ENCODE data around the gene CDH4. TPM values are rescaled to one million over a fixed set of nuclear protein-coding genes. Genes with fewer than 3 reads are reported as not detected.
A peak's percentile ranks its signal among the peaks of the same experiment; 100 is the strongest.

Gene CDH4
- total RNA-seq, 1 donor from 2014 or later = 2.9 TPM

DNA sequence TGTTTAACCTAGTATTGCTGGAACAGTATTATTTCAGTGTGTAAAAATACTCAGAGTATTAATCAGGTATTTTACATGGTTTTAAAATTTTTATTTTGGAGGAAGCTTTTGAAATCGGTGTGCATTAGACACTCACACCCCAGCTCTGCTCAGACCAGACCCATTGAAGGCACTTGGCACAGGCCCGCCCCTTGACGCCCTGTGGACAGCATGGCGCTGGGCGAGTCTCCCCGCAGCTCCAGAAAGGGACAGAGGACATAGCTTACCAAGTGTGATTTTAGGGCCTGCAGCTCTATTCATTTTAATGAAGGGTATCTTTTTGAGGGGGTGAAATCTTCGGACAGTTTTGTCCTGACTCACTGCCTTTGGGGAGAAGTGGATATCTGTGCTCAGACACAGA lies 164.5 kb downstream of the CDH4 start:
- no peak for DNase-seq (ENCODE audit: low spot score)
- H3K4me3 Mint-ChIP-seq = no peak overlapping the region
- H3K9me3 Mint-ChIP-seq = peaks cover 6% of the 10 kb centered on the region
- H3K36me3 Mint-ChIP-seq = no peaks in the 10 kb centered on the region
- Histone ChIP-seq H2AFZ (replicated peaks) (no peak overlapping the region), H3K79me2 (ENCODE audit: low read depth) (no peaks in the 10 kb centered on the region), H3K27ac (no peak overlapping the region), H4K20me1 (ENCODE audit: low read depth) (no peaks in the 10 kb centered on the region), H3K27me3 (no peaks in the 10 kb centered on the region), H3K4me3 (no peak overlapping the region), H3K36me3 (no peaks in the 10 kb centered on the region), H3K4me2 (no peak overlapping the region), H3K9me3 (ENCODE audit: low read depth) (no peaks in the 10 kb centered on the region), H3F3A (ENCODE audit: low read depth) (no peaks in the 10 kb centered on the region), H3K9ac (no peak overlapping the region), H3K4me1 (peaks cover 15% of the 10 kb centered on the region)
- peaks cover 35% of the 10 kb centered on the region for H3K4me1 Mint-ChIP-seq
- H3K27me3 Mint-ChIP-seq (ENCODE audit: insufficient read depth, low read depth) = no peaks in the 10 kb centered on the region
- no peak for TF ChIP-seq EZH2 (IDR thresholded peaks at IDR 0.05)
- no peak for TF ChIP-seq EZH2phosphoT487 (IDR thresholded peaks at IDR 0.05)
- TF ChIP-seq, protein P1, sequence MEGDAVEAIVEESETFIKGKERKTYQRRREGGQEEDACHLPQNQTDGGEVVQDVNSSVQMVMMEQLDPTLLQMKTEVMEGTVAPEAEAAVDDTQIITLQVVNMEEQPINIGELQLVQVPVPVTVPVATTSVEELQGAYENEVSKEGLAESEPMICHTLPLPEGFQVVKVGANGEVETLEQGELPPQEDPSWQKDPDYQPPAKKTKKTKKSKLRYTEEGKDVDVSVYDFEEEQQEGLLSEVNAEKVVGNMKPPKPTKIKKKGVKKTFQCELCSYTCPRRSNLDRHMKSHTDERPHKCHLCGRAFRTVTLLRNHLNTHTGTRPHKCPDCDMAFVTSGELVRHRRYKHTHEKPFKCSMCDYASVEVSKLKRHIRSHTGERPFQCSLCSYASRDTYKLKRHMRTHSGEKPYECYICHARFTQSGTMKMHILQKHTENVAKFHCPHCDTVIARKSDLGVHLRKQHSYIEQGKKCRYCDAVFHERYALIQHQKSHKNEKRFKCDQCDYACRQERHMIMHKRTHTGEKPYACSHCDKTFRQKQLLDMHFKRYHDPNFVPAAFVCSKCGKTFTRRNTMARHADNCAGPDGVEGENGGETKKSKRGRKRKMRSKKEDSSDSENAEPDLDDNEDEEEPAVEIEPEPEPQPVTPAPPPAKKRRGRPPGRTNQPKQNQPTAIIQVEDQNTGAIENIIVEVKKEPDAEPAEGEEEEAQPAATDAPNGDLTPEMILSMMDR (IDR thresholded peaks at IDR 0.05) = no peak
- no peak overlapping the region for H3K27ac Mint-ChIP-seq

DNA sequence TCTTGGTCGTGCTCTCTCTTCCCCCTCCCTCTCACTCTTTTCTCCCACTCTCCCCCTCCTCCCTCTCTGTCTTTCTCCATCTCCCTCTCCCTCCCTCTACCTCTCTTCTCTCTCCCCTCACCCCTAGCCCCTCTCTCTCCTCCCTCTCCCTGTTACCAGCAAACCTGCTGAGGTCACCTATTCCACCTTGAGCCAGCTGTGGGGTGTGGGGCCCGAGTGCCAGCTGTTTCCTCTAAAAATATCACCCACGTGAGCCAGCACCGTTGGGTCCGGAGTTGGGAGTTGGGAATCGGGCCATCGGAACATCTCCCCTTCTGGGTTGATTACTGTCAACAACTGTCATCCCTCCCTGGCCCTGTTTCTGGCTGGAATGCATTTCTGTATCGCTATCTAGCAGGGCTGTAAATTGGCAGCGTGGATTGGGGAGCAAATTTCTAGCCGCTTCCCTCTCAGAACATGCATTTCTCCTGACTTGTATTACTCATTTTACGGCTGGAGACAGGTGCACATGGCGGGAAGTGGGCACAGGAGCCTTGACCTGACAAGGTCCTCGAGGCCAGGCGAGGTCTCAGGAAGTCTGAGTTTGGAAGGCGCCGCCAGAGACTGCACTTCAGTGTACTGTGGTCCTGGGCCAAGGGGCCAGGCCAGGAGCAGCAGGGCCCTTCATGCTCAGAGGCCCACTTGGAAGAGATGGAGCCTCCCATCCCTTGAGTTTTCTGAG lies 165.3 kb downstream of the CDH4 start:
- Histone ChIP-seq H3K9ac (no peak overlapping the region), H3K27me3 (no peaks in the 10 kb centered on the region), H3K4me2 (no peak overlapping the region), H4K20me1 (ENCODE audit: low read depth) (no peaks in the 10 kb centered on the region), H3F3A (ENCODE audit: low read depth) (no peaks in the 10 kb centered on the region), H2AFZ (replicated peaks) (no peak overlapping the region), H3K79me2 (ENCODE audit: low read depth) (no peaks in the 10 kb centered on the region), H3K36me3 (no peaks in the 10 kb centered on the region), H3K4me1 (peaks cover 16% of the 10 kb centered on the region), H3K4me3 (no peak overlapping the region), H3K27ac (no peak overlapping the region), H3K9me3 (ENCODE audit: low read depth) (no peaks in the 10 kb centered on the region)
- Mint-ChIP-seq H3K4me3 (no peak overlapping the region), H3K27ac (no peak overlapping the region), H3K36me3 (no peaks in the 10 kb centered on the region), H3K9me3 (peaks cover 6% of the 10 kb centered on the region), H3K27me3 (ENCODE audit: insufficient read depth, low read depth) (peaks cover 2% of the 10 kb centered on the region), H3K4me1 (peaks cover 41% of the 10 kb centered on the region)
- no peak for DNase-seq (ENCODE audit: low spot score)
- TF ChIP-seq EZH2phosphoT487 (IDR thresholded peaks at IDR 0.05) = no peak
- TF ChIP-seq, protein P1 (IDR thresholded peaks at IDR 0.05) = no peak
- no peak for TF ChIP-seq EZH2 (IDR thresholded peaks at IDR 0.05)

DNA sequence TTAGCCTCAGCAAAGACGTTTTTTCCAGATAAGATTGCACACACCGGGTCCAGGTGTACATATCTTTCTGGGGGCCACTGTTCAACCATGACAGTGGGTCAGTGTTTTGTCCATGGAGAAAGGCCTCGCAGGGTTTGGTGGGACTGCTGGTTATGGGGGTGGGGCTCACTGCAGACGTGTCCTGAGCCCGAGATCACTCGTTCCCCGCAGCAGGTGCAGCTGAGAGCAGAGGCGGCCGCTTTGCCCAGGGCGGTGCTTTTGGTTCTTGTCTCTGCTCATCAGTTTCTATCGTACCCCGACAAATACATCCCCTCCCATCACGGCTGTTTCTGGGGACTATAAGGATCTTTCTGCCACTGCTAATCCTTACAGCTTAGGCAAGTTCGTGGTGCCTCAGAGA lies 166.9 kb downstream of the CDH4 start:
- Histone ChIP-seq H2AFZ (replicated peaks) (no peak overlapping the region), H4K20me1 (ENCODE audit: low read depth) (no peaks in the 10 kb centered on the region), H3K27ac (no peak overlapping the region), H3K36me3 (no peaks in the 10 kb centered on the region), H3K4me1 (peaks cover 24% of the 10 kb centered on the region), H3K9me3 (ENCODE audit: low read depth) (no peaks in the 10 kb centered on the region), H3K27me3 (no peaks in the 10 kb centered on the region), H3K9ac (no peak overlapping the region), H3K4me3 (no peak overlapping the region), H3K79me2 (ENCODE audit: low read depth) (no peaks in the 10 kb centered on the region), H3F3A (ENCODE audit: low read depth) (peaks cover 6% of the 10 kb centered on the region), H3K4me2 (no peak overlapping the region)
- peaks cover 2% of the 10 kb centered on the region for H3K27me3 Mint-ChIP-seq (ENCODE audit: insufficient read depth, low read depth)
- TF ChIP-seq EZH2 (IDR thresholded peaks at IDR 0.05) (no peak), EZH2phosphoT487 (IDR thresholded peaks at IDR 0.05) (no peak)
- TF ChIP-seq, protein P1 (IDR thresholded peaks at IDR 0.05) = no peak
- H3K36me3 Mint-ChIP-seq = no peaks in the 10 kb centered on the region
- no peak for DNase-seq (ENCODE audit: low spot score)
- H3K4me1 Mint-ChIP-seq = peaks cover 38% of the 10 kb centered on the region
- H3K27ac Mint-ChIP-seq = peak overlapping the region; percentile 78
- H3K4me3 Mint-ChIP-seq = no peak overlapping the region
- peaks cover 3% of the 10 kb centered on the region for H3K9me3 Mint-ChIP-seq

Data from neural progenitor cell (in vitro differentiated cells).